Thyroid gland (tissue), 4 donors: ENCODE results near the gene TMEM201. TPM values are rescaled to one million over a fixed set of nuclear protein-coding genes. Genes with fewer than 3 reads are reported as not detected.

Experiments
- DNase-seq, 2 donors: peaks; one replicate each; pipeline ENCODE4 v3.0.0-alpha.2; 2019
- H3K27ac ChIP-seq, 3 donors: fragments of 200-600 bp; sonication (generic); 1 replicate in 2 of 3; 2 replicates in 1 of 3; pipeline ENCODE4 v1.5.1; 2016 to 2019; ENCODE audit warnings: mild to moderate bottlenecking in 1 of 3, moderate library complexity in 1 of 3
- H3K27me3 ChIP-seq: fragments of 200-600 bp; sonication (generic); one replicate; pipeline ENCODE4 v1.5.1; 2019
- H3K36me3 ChIP-seq, 2 donors: fragments of 200-600 bp; sonication (generic); one replicate each; pipeline ENCODE4 v1.5.1; 2016 to 2019
- H3K4me1 ChIP-seq, 2 donors: fragments of 200-600 bp; sonication (generic); one replicate each; pipeline ENCODE4 v1.5.1; 2017 to 2019
- H3K4me3 ChIP-seq, 3 donors: fragments of 200-600 bp; sonication (generic); replicated peaks in 1 of 3; 1 replicate in 2 of 3; 2 replicates in 1 of 3; pipeline ENCODE4 v1.5.1; 2016; ENCODE audit warnings: mild to moderate bottlenecking in 1 of 3
- H3K9me3 ChIP-seq: fragments of 200-600 bp; sonication (generic); one replicate; pipeline ENCODE4 v1.5.1; 2017
- CTCF ChIP-seq, 6 experiments: fragments of 200-600 bp in 3 of 6; fragments of 450-650 bp in 3 of 6; sonication (generic) in 3 of 6; IDR thresholded peaks; one replicate each; pipeline ENCODE4 v1.5.1; 2016 to 2019; ENCODE audit warnings: antibody characterized with exemption in 6 of 6, mild to moderate bottlenecking in 2 of 6, inconsistent platforms in 1 of 6, moderate library complexity in 1 of 6
- POLR2A ChIP-seq, 2 donors: fragments of 450-650 bp; IDR thresholded peaks; one replicate each; pipeline ENCODE4 v1.6.1; 2017; ENCODE audit warnings: antibody characterized with exemption in 2 of 2, mild to moderate bottlenecking in 2 of 2, moderate library complexity in 1 of 2
- WGBS, 2 donors: methylation state at CpG; one replicate each; pipeline ENCODE4 v1.1.5; 2017; 5-methylcytosine and 5-hydroxymethylcytosine counted together
- intact Hi-C: fragments of 100-400 bp; cut with DNase I; formaldehyde crosslinking; loops from one replicate; pipeline ENCODE4 v1.15.1; 2023
- total RNA-seq, 4 donors: library from RNA; depleted of rRNA; stranded (reverse); fragments of >200 nt; gene quantifications; one replicate each; pipeline ENCODE4 v1.2.3, GENCODE V29; 2016

Gene TMEM201
- total RNA-seq, 4 donors from 2014 or later, result 3.0 to 11.3 (median 8.5) TPM

GRCh38 chr1:9604836-9605235 is 16.1 kb downstream of the TMEM201 start:
- WGBS, 2 donors, result 93 to 94% methylated on average over 15 of the region's 15 CpGs

GRCh38 chr1:9605946-9606455 is 17.3 kb downstream of the TMEM201 start:
- WGBS, 2 donors, result 97 to 98% methylated on average over 11 to 14 of the region's 14 CpGs
- Histone ChIP-seq H3K27me3 (no peaks in the 10 kb centered on the region), H3K4me3 (no peak overlapping the region), H3K9me3 (no peaks in the 10 kb centered on the region), H3K4me1 (no peaks in the 10 kb centered on the region), H3K27ac (no peak overlapping the region), H3K36me3 (peaks cover 21% of the 10 kb centered on the region in 2 donors)
- intact Hi-C loops, result no loop called here
- TF ChIP-seq POLR2A (IDR thresholded peaks at IDR 0.05) (no peak), CTCF (IDR thresholded peaks at IDR 0.05) (no peak)
- DNase-seq, result no peak

More at GRCh38 chr1:9604836-9605235, 16.1 kb downstream of the TMEM201 start:
- H3K4me1 ChIP-seq, result no peaks in the 10 kb centered on the region
- no peaks in the 10 kb centered on the region for H3K27me3 ChIP-seq
- H3K9me3 ChIP-seq, result no peaks in the 10 kb centered on the region
- no peak overlapping the region for H3K4me3 ChIP-seq
- DNase-seq, result no peak
- H3K27ac ChIP-seq, result no peak overlapping the region
- H3K36me3 ChIP-seq, result peaks cover 21 to 31% of the 10 kb centered on the region in 2 donors
- TF ChIP-seq POLR2A (IDR thresholded peaks at IDR 0.05) (no peak), CTCF (IDR thresholded peaks at IDR 0.05) (no peak)
- intact Hi-C loops, result no loop called here

GRCh38 chr1:9606458-9606857 is 17.7 kb downstream of the TMEM201 start:
- no peak overlapping the region for H3K27ac ChIP-seq
- H3K4me1 ChIP-seq, result no peaks in the 10 kb centered on the region
- H3K36me3 ChIP-seq, result peaks cover 17% of the 10 kb centered on the region in 2 donors
- intact Hi-C loops, result no loop called here
- H3K9me3 ChIP-seq, result no peaks in the 10 kb centered on the region
- 93 to 97% methylated on average over 21 of the region's 21 CpGs for WGBS, 2 donors
- H3K27me3 ChIP-seq, result no peaks in the 10 kb centered on the region
- TF ChIP-seq POLR2A (IDR thresholded peaks at IDR 0.05), result no peak
- no peak for TF ChIP-seq CTCF (IDR thresholded peaks at IDR 0.05)
- no peak for DNase-seq
- H3K4me3 ChIP-seq, result no peak overlapping the region

GRCh38 chr1:9606948-9607347 is 18.2 kb downstream of the TMEM201 start:
- Histone ChIP-seq H3K4me1 (no peaks in the 10 kb centered on the region), H3K4me3 (no peak overlapping the region), H3K27me3 (no peaks in the 10 kb centered on the region), H3K36me3 (peaks cover 12 to 13% of the 10 kb centered on the region in 2 donors), H3K9me3 (no peaks in the 10 kb centered on the region), H3K27ac (no peak overlapping the region)
- DNase-seq, result no peak
- intact Hi-C loops, result no loop called here
- TF ChIP-seq POLR2A (IDR thresholded peaks at IDR 0.05), result no peak
- no peak for TF ChIP-seq CTCF (IDR thresholded peaks at IDR 0.05)
- WGBS, 2 donors, result 90 to 92% methylated on average over 10 of the region's 10 CpGs

GRCh38 chr1:9607352-9607751 is 18.6 kb downstream of the TMEM201 start:
- WGBS, 2 donors, result 90 to 92% methylated on average over 19 of the region's 19 CpGs
- intact Hi-C loops, result no loop called here

More at GRCh38 chr1:9607352-9607751, 18.6 kb downstream of the TMEM201 start:
- Histone ChIP-seq H3K27me3 (no peaks in the 10 kb centered on the region), H3K4me3 (no peak overlapping the region), H3K4me1 (no peaks in the 10 kb centered on the region), H3K36me3 (peaks cover 8 to 9% of the 10 kb centered on the region in 2 donors), H3K27ac (no peak overlapping the region), H3K9me3 (no peaks in the 10 kb centered on the region)
- TF ChIP-seq POLR2A (IDR thresholded peaks at IDR 0.05) (no peak), CTCF (IDR thresholded peaks at IDR 0.05) (no peak)
- no peak for DNase-seq
